ENCODE measurements around the gene GPR68.

DNA sequence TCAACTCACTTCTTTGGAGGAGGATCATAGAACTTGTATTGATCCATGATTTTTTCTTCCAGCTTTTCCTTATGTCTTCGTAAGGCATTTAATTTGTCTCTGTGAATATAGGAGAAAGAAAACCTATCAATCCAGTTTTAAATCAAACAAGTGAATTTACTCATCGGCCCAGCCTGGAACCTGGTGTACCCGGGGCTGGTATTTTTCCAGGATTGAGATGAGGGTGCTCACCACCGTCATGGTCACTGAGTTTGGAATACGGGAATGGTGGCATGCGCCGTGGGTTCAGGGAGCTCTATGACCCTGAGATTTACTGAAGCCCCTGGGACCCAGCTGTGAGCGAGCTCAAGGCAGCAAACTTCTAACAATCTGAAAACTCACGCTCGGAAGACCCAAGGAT, 46.5 kb upstream of the GPR68 start:
- TF ChIP-seq, protein P1, sequence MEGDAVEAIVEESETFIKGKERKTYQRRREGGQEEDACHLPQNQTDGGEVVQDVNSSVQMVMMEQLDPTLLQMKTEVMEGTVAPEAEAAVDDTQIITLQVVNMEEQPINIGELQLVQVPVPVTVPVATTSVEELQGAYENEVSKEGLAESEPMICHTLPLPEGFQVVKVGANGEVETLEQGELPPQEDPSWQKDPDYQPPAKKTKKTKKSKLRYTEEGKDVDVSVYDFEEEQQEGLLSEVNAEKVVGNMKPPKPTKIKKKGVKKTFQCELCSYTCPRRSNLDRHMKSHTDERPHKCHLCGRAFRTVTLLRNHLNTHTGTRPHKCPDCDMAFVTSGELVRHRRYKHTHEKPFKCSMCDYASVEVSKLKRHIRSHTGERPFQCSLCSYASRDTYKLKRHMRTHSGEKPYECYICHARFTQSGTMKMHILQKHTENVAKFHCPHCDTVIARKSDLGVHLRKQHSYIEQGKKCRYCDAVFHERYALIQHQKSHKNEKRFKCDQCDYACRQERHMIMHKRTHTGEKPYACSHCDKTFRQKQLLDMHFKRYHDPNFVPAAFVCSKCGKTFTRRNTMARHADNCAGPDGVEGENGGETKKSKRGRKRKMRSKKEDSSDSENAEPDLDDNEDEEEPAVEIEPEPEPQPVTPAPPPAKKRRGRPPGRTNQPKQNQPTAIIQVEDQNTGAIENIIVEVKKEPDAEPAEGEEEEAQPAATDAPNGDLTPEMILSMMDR (IDR thresholded peaks at IDR 0.05) = no peak
- TF ChIP-seq POLR2A (IDR thresholded peaks at IDR 0.05) = no peak
